Measurements from ENCODE around the gene NADK.
"Not testable (repeated sequence)": the region's sequence is repeated elsewhere in the genome, so short reads cannot be mapped to it uniquely, and the experiment has no call there.

The NADK gene

GRCh38 chr1:1737675-1738590 lies 40.3 kb downstream of the NADK start:
- H3K4me3 ChIP-seq (ENCODE audit: low read depth, low read length); H3K9me3 ChIP-seq (ENCODE audit: control insufficient read depth, insufficient read depth, low read depth, low read length); H3K9ac ChIP-seq (ENCODE audit: low read length); H3K27ac ChIP-seq (ENCODE audit: low read depth, low read length); H3K27me3 ChIP-seq (ENCODE audit: control insufficient read depth, insufficient read depth, low read length); H3K4me1 ChIP-seq (ENCODE audit: control insufficient read depth, insufficient read depth, low read length): not testable (repeated sequence)
- H3K36me3 ChIP-seq (ENCODE audit: control insufficient read depth, insufficient read depth, low read length): peaks cover 16% of the 10 kb centered on the region

GRCh38 chr1:1732381-1732780 lies 45.9 kb downstream of the NADK start:
- H3K4me3 ChIP-seq (ENCODE audit: low read depth, low read length): no peak overlapping the region
- peaks cover 28% of the 10 kb centered on the region for H3K36me3 ChIP-seq (ENCODE audit: control insufficient read depth, insufficient read depth, low read length)
- no peaks in the 10 kb centered on the region for H3K27me3 ChIP-seq (ENCODE audit: control insufficient read depth, insufficient read depth, low read length)
- no peaks in the 10 kb centered on the region for H3K9me3 ChIP-seq (ENCODE audit: control insufficient read depth, insufficient read depth, low read depth, low read length)
- no peak overlapping the region for H3K27ac ChIP-seq (ENCODE audit: low read depth, low read length)
- H3K4me1 ChIP-seq (ENCODE audit: control insufficient read depth, insufficient read depth, low read length): no peaks in the 10 kb centered on the region
- H3K9ac ChIP-seq (ENCODE audit: low read length): no peak overlapping the region

- Histone ChIP-seq H3K27me3 (ENCODE audit: control insufficient read depth, insufficient read depth, low read length) (no peaks in the 10 kb centered on the region), H3K9me3 (ENCODE audit: control insufficient read depth, insufficient read depth, low read depth, low read length) (no peaks in the 10 kb centered on the region), H3K4me3 (ENCODE audit: low read depth, low read length) (no peak overlapping the region), H3K36me3 (ENCODE audit: control insufficient read depth, insufficient read depth, low read length) (peaks cover 25% of the 10 kb centered on the region), H3K4me1 (ENCODE audit: control insufficient read depth, insufficient read depth, low read length) (no peaks in the 10 kb centered on the region), H3K27ac (ENCODE audit: low read depth, low read length) (no peak overlapping the region), H3K9ac (ENCODE audit: low read length) (no peak overlapping the region)
Observed at GRCh38 chr1:1730870-1731269, 47.4 kb downstream of the NADK start.

GRCh38 chr1:1730230-1730629 lies 48.0 kb downstream of the NADK start:
- H3K4me1 ChIP-seq (ENCODE audit: control insufficient read depth, insufficient read depth, low read length); H3K27ac ChIP-seq (ENCODE audit: low read depth, low read length); H3K27me3 ChIP-seq (ENCODE audit: control insufficient read depth, insufficient read depth, low read length); H3K4me3 ChIP-seq (ENCODE audit: low read depth, low read length); H3K9me3 ChIP-seq (ENCODE audit: control insufficient read depth, insufficient read depth, low read depth, low read length); H3K9ac ChIP-seq (ENCODE audit: low read length): not testable (repeated sequence)
- peaks cover 25% of the 10 kb centered on the region for H3K36me3 ChIP-seq (ENCODE audit: control insufficient read depth, insufficient read depth, low read length)

- not testable (repeated sequence) for H3K27ac ChIP-seq (ENCODE audit: low read depth, low read length); H3K9ac ChIP-seq (ENCODE audit: low read length); H3K27me3 ChIP-seq (ENCODE audit: control insufficient read depth, insufficient read depth, low read length); H3K4me1 ChIP-seq (ENCODE audit: control insufficient read depth, insufficient read depth, low read length); H3K9me3 ChIP-seq (ENCODE audit: control insufficient read depth, insufficient read depth, low read depth, low read length); H3K4me3 ChIP-seq (ENCODE audit: low read depth, low read length)
- peaks cover 22% of the 10 kb centered on the region for H3K36me3 ChIP-seq (ENCODE audit: control insufficient read depth, insufficient read depth, low read length)
Observed at GRCh38 chr1:1729116-1729816, 49.0 kb downstream of the NADK start.

GRCh38 chr1:1728308-1729005 lies 49.8 kb downstream of the NADK start:
- not testable (repeated sequence) for H3K4me1 ChIP-seq (ENCODE audit: control insufficient read depth, insufficient read depth, low read length); H3K27me3 ChIP-seq (ENCODE audit: control insufficient read depth, insufficient read depth, low read length); H3K9ac ChIP-seq (ENCODE audit: low read length); H3K27ac ChIP-seq (ENCODE audit: low read depth, low read length); H3K4me3 ChIP-seq (ENCODE audit: low read depth, low read length); H3K9me3 ChIP-seq (ENCODE audit: control insufficient read depth, insufficient read depth, low read depth, low read length)
- H3K36me3 ChIP-seq (ENCODE audit: control insufficient read depth, insufficient read depth, low read length): peaks cover 19% of the 10 kb centered on the region

GRCh38 chr1:1727131-1727651 lies 51.1 kb downstream of the NADK start:
- H3K36me3 ChIP-seq (ENCODE audit: control insufficient read depth, insufficient read depth, low read length): peaks cover 10% of the 10 kb centered on the region
- H3K27ac ChIP-seq (ENCODE audit: low read depth, low read length); H3K9ac ChIP-seq (ENCODE audit: low read length); H3K4me1 ChIP-seq (ENCODE audit: control insufficient read depth, insufficient read depth, low read length); H3K27me3 ChIP-seq (ENCODE audit: control insufficient read depth, insufficient read depth, low read length); H3K4me3 ChIP-seq (ENCODE audit: low read depth, low read length); H3K9me3 ChIP-seq (ENCODE audit: control insufficient read depth, insufficient read depth, low read depth, low read length): not testable (repeated sequence)

- H3K27ac ChIP-seq (ENCODE audit: low read depth, low read length); H3K27me3 ChIP-seq (ENCODE audit: control insufficient read depth, insufficient read depth, low read length): not testable (repeated sequence)
Observed at GRCh38 chr1:1726088-1726487, 52.2 kb downstream of the NADK start.

GRCh38 chr1:1724035-1724864 lies 54.0 kb downstream of the NADK start, which contains the start of gene CDK11A:
CDK11A (minus strand) TSS chr1:1724357; CDS start chr1:1722818, 1,539 bp downstream.
- not testable (repeated sequence) for H3K27me3 ChIP-seq (ENCODE audit: control insufficient read depth, insufficient read depth, low read length); H3K4me1 ChIP-seq (ENCODE audit: control insufficient read depth, insufficient read depth, low read length); H3K9me3 ChIP-seq (ENCODE audit: control insufficient read depth, insufficient read depth, low read depth, low read length)
- peak within 1 kb of the TSS; percentile 59; the same call in 1 of the 2 replicates for H3K27ac ChIP-seq (ENCODE audit: low read depth, low read length)
- peaks cover 16% of the 10 kb centered on the region for H3K36me3 ChIP-seq (ENCODE audit: control insufficient read depth, insufficient read depth, low read length)
- peak within 1 kb of the TSS; percentile 62 for H3K4me3 ChIP-seq (ENCODE audit: low read depth, low read length)
- H3K9ac ChIP-seq (ENCODE audit: low read length): peak within 1 kb of the TSS; percentile 82

More at GRCh38 chr1:1726088-1726487, 52.2 kb downstream of the NADK start:
- not testable (repeated sequence) for H3K4me3 ChIP-seq (ENCODE audit: low read depth, low read length); H3K9me3 ChIP-seq (ENCODE audit: control insufficient read depth, insufficient read depth, low read depth, low read length); H3K4me1 ChIP-seq (ENCODE audit: control insufficient read depth, insufficient read depth, low read length); H3K36me3 ChIP-seq (ENCODE audit: control insufficient read depth, insufficient read depth, low read length); H3K9ac ChIP-seq (ENCODE audit: low read length)

GRCh38 chr1:1721201-1721600 lies 57.1 kb downstream of the NADK start:
- Histone ChIP-seq H3K27me3 (ENCODE audit: control insufficient read depth, insufficient read depth, low read length) (no peaks in the 10 kb centered on the region), H3K4me3 (ENCODE audit: low read depth, low read length) (no peak overlapping the region), H3K9ac (ENCODE audit: low read length) (no peak overlapping the region), H3K27ac (ENCODE audit: low read depth, low read length) (no peak overlapping the region), H3K4me1 (ENCODE audit: control insufficient read depth, insufficient read depth, low read length) (no peaks in the 10 kb centered on the region), H3K36me3 (ENCODE audit: control insufficient read depth, insufficient read depth, low read length) (peaks cover 31% of the 10 kb centered on the region), H3K9me3 (ENCODE audit: control insufficient read depth, insufficient read depth, low read depth, low read length) (no peaks in the 10 kb centered on the region)
